ENCODE data around the gene ZC2HC1B. TPM values are rescaled to one million over a fixed set of nuclear protein-coding genes. Genes with fewer than 3 reads are reported as not detected.

Gene ZC2HC1B
- total and polyA plus RNA-seq, 4 donors, result not detected

DNA sequence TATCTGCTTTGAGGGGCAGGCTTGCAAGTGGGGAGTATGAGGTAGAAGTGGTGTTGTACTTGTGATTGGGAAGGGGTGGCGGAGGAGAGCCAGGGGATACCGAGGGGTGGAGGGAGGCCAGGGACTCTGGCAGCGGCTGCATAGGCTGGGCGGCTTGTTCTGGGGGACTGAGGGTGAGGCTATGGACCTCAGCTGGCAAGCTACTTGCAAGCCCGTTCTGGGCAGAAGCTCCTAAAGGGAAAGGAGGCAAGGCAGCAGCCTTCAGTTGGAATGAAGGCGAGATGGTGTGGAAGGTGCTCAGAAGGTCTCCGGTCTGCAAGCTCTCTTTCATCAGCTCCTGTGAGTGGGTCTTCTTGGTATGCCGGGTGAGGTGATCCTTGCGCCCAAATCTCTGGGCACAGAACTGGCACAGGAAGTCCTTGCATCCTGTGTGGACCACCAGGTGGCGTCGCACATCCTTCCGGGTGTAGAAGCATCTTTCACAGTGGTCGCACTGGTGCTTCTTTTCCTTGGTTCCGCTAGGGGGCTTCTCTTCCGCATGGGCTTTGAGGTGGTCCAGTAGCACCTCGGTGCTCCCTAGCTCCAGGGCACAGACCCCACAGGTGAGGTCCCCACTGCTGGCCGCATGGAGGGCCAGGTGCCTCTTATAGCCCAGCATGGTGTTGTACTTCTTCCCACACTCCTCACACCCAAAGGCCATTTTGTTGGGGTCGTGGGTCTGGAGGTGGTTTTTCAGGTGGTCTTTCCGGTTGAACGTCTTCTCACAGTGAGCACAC, 77.8 kb downstream of the ZC2HC1B start:
- Histone ChIP-seq H3K9me3 (ENCODE audit: control insufficient read depth in 4 of 4, low read length in 3 of 4) (no peaks in the 10 kb centered on the region), H3K9ac (ENCODE audit: low read depth in 1 of 2, low read length in 2 of 2) (no peak overlapping the region), H3K4me1 (ENCODE audit: control insufficient read depth in 4 of 4, insufficient read depth in 4 of 4, low read length in 3 of 4) (no peaks in the 10 kb centered on the region), H3K27ac (ENCODE audit: low read depth in 1 of 2, low read length in 2 of 2) (no peak overlapping the region), H3K27me3 (ENCODE audit: control insufficient read depth in 4 of 4, insufficient read depth in 4 of 4, low read length in 3 of 4) (no peaks in the 10 kb centered on the region), H3K36me3 (ENCODE audit: control insufficient read depth in 4 of 4, insufficient read depth in 3 of 4, low read depth in 1 of 4, low read length in 3 of 4) (no peaks in the 10 kb centered on the region), H3K4me3 (ENCODE audit: low read depth in 1 of 3, low read length in 3 of 3) (no peak overlapping the region)
- WGBS, result 52% methylated on average over 20 of the region's 20 CpGs
- DNase-seq (ENCODE audit: low spot score), result peak; percentile 63
- TF ChIP-seq FOXA2 (IDR thresholded peaks at IDR 0.05), result no peak
- peak; percentile 23 to 72 for TF ChIP-seq RAD21 (IDR thresholded peaks at IDR 0.05)
- TF ChIP-seq CTCF (IDR thresholded peaks at IDR 0.05; ENCODE audit: low read depth, low read length, missing input control), result peak; percentile 36
- TF ChIP-seq FOXA1 (IDR thresholded peaks at IDR 0.05), result no peak
- TF ChIP-seq SP1 (IDR thresholded peaks at IDR 0.05), result no peak
- TF ChIP-seq, protein P1, sequence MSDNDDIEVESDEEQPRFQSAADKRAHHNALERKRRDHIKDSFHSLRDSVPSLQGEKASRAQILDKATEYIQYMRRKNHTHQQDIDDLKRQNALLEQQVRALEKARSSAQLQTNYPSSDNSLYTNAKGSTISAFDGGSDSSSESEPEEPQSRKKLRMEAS (IDR thresholded peaks at IDR 0.05), result no peak
- TF ChIP-seq GABPA (IDR thresholded peaks at IDR 0.05 in 1 of 2, conservative IDR thresholded peaks at IDR 0.05 in 1 of 2), result no peak
- no peak for TF ChIP-seq TAF1 (conservative IDR thresholded peaks at IDR 0.05)
- TF ChIP-seq REST (IDR thresholded peaks at IDR 0.05), result no peak
- TF ChIP-seq HNF4A (conservative IDR thresholded peaks at IDR 0.05), result no peak
- TF ChIP-seq JUND (IDR thresholded peaks at IDR 0.05), result no peak

DNA sequence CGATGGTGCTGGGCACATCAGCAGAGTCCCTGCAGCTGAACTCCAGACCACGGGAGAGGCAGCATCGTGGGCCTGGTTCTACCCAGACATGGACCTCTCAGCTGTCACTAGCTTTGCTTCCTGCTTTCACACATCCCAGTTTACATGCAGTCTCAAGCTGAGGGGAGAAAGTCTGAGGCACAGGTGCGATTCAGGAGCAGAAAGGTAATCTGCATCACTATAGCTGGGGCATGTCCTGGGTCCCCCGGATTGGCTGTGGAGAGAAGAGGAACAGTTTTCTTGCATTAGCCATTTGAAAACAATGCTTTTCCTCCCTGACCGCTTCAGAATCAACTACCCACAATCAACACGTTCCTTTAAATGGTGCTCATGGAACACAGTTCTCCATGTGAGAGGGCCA, 83.9 kb downstream of the ZC2HC1B start:
- H3K4me1 ChIP-seq (ENCODE audit: control insufficient read depth in 4 of 4, insufficient read depth in 4 of 4, low read length in 3 of 4), result no peaks in the 10 kb centered on the region
- H3K9ac ChIP-seq (ENCODE audit: low read depth in 1 of 2, low read length in 2 of 2), result no peak overlapping the region
- TF ChIP-seq YY1 (IDR thresholded peaks at IDR 0.05), result no peak
- no peak for TF ChIP-seq FOXA2 (IDR thresholded peaks at IDR 0.05)
- no peak for TF ChIP-seq REST (IDR thresholded peaks at IDR 0.05)
- TF ChIP-seq, protein P1 (IDR thresholded peaks at IDR 0.05), result no peak
- no peak for TF ChIP-seq FOXA1 (IDR thresholded peaks at IDR 0.05)
- TF ChIP-seq, protein P2, sequence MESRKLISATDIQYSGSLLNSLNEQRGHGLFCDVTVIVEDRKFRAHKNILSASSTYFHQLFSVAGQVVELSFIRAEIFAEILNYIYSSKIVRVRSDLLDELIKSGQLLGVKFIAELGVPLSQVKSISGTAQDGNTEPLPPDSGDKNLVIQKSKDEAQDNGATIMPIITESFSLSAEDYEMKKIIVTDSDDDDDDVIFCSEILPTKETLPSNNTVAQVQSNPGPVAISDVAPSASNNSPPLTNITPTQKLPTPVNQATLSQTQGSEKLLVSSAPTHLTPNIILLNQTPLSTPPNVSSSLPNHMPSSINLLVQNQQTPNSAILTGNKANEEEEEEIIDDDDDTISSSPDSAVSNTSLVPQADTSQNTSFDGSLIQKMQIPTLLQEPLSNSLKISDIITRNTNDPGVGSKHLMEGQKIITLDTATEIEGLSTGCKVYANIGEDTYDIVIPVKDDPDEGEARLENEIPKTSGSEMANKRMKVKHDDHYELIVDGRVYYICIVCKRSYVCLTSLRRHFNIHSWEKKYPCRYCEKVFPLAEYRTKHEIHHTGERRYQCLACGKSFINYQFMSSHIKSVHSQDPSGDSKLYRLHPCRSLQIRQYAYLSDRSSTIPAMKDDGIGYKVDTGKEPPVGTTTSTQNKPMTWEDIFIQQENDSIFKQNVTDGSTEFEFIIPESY (IDR thresholded peaks at IDR 0.05), result no peak
- TF ChIP-seq SP1 (IDR thresholded peaks at IDR 0.05), result no peak
- TF ChIP-seq RXRA (IDR thresholded peaks at IDR 0.05), result no peak
- TF ChIP-seq GABPA (IDR thresholded peaks at IDR 0.05 in 1 of 2, conservative IDR thresholded peaks at IDR 0.05 in 1 of 2), result no peak
- TF ChIP-seq HNF4G (IDR thresholded peaks at IDR 0.05), result no peak
- no peak overlapping the region for H3K4me3 ChIP-seq (ENCODE audit: low read depth in 1 of 3, low read length in 3 of 3)
- DNase-seq (ENCODE audit: low spot score), result no peak
- H3K27me3 ChIP-seq (ENCODE audit: control insufficient read depth in 4 of 4, insufficient read depth in 4 of 4, low read length in 3 of 4), result no peaks in the 10 kb centered on the region
- no peaks in the 10 kb centered on the region for H3K36me3 ChIP-seq (ENCODE audit: control insufficient read depth in 4 of 4, insufficient read depth in 3 of 4, low read depth in 1 of 4, low read length in 3 of 4)
- WGBS, result 88% methylated on average over 7 of the region's 7 CpGs
- H3K27ac ChIP-seq (ENCODE audit: low read depth in 1 of 2, low read length in 2 of 2), result no peak overlapping the region
- H3K9me3 ChIP-seq (ENCODE audit: control insufficient read depth in 4 of 4, low read length in 3 of 4), result peaks cover 0 to 2% (median 0%) of the 10 kb centered on the region in 4 donors

All from liver (tissue), 9 donors.